AG09319 (cell line): ENCODE measurements around the gene UBAC1.

Experiments used
- DNase-seq: peaks from one replicate; pipeline ENCODE4 v3.0.0-alpha.2; 2010; ENCODE audit warnings: low read depth; ENCODE audit errors: extremely low read depth
- CTCF ChIP-seq: IDR thresholded peaks from 2 replicates; pipeline ENCODE4 v1.5.1; 2011; ENCODE audit warnings: low read depth, mild to moderate bottlenecking, inconsistent platforms, low read length, moderate library complexity

UBAC1 gene

GRCh38 chr9:135962696-135963307, 1.6 kb upstream of the UBAC1 start:
- TF ChIP-seq CTCF: no peak
- no peak for DNase-seq

GRCh38 chr9:135961811-135962695, 880 bp upstream of the UBAC1 start:
- no peak for TF ChIP-seq CTCF
- no peak for DNase-seq

- TF ChIP-seq CTCF: no peak
- no peak for DNase-seq
These were observed 529 bp downstream of the UBAC1 start for GRCh38 chr9:135960411-135961276.

- no peak for TF ChIP-seq CTCF
- DNase-seq: no peak
These were observed 1.4 kb downstream of the UBAC1 start for GRCh38 chr9:135959814-135960213.

- no peak for DNase-seq
These were observed 2.7 kb downstream of the UBAC1 start for GRCh38 chr9:135958485-135958884.

GRCh38 chr9:135957431-135957830, 3.7 kb downstream of the UBAC1 start:
- TF ChIP-seq CTCF: no peak
- DNase-seq: no peak

More at GRCh38 chr9:135958485-135958884, 2.7 kb downstream of the UBAC1 start:
- no peak for TF ChIP-seq CTCF
